ENCODE data around the gene GKN1. TPM values are rescaled to one million over a fixed set of nuclear protein-coding genes. Genes with fewer than 3 reads are reported as not detected.
"Not testable (repeated sequence)": the region's sequence is repeated elsewhere in the genome, so short reads cannot be mapped to it uniquely, and the experiment has no call there.

The GKN1 gene
- polyA plus RNA-seq, 4 donors, result 0.12 to 1.9 TPM; not detected in 2

DNA sequence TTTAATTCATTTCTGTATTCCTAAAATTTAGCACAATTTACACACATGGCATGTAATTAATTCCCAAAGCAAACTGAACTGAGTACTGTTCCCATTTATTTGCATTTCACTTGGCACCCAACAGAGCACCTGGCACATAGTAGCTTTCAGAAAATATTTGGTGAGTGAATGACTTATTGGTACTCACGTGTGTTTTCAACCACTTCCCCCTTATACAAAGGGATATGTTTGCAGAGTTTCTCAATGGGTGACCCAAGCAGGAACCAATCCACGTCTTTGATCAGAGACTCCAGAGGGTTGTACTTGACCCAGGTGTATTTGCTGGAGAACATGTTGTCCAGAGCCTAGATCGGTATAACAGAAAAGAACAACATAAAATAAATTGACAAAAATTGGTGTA is 28.3 kb upstream of the GKN1 start:
- 55 to 70% (median 60%) methylated on average over 3 of the region's 3 CpGs for WGBS, 3 donors
- no peak for DNase-seq
- H3K4me1 ChIP-seq (ENCODE audit: control insufficient read depth in 3 of 3, insufficient read depth in 2 of 3, low read depth in 1 of 3, low read length in 2 of 3), result no peaks in the 10 kb centered on the region
- no peak for FAIRE-seq
- no peak overlapping the region for H3K4me3 ChIP-seq (ENCODE audit: low read depth in 1 of 3, low read length in 3 of 3)
- no peaks in the 10 kb centered on the region for H3K9me3 ChIP-seq (ENCODE audit: control insufficient read depth in 2 of 2, insufficient read depth in 1 of 2, low read depth in 1 of 2, low read length in 1 of 2)
- no peaks in the 10 kb centered on the region for H3K27me3 ChIP-seq (ENCODE audit: control insufficient read depth in 3 of 3, insufficient read depth in 3 of 3, low read length in 3 of 3)
- no peaks in the 10 kb centered on the region for H3K36me3 ChIP-seq (ENCODE audit: control insufficient read depth in 3 of 3, insufficient read depth in 2 of 3, low read depth in 1 of 3, low read length in 3 of 3)
- H3K27ac ChIP-seq (ENCODE audit: low read depth in 1 of 3, low read length in 2 of 3), result no peak overlapping the region

DNA sequence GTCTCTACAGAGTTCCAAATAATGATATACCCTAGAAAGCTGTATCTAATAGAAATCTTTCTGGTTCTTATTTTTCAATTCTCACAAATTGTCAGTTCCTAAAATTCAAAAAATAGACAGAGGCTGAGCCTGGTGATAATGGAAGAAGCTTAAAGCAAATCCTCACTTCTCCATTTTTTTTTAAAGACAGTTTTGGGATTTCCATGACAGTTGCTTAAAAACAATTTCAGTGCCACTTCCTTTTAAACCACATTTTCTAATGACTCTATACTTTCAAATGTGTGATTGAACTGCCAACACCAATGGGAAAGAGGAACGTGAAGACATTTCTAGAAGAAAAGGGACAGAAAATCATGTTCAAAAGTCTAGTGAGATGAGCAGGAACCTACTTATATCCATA is 25.7 kb upstream of the GKN1 start:
- DNase-seq (no peak), FAIRE-seq (no peak)
- Histone ChIP-seq H3K9me3 (ENCODE audit: control insufficient read depth in 2 of 2, insufficient read depth in 1 of 2, low read depth in 1 of 2, low read length in 1 of 2) (no peaks in the 10 kb centered on the region), H3K27me3 (ENCODE audit: control insufficient read depth in 3 of 3, insufficient read depth in 3 of 3, low read length in 3 of 3) (no peaks in the 10 kb centered on the region), H3K36me3 (ENCODE audit: control insufficient read depth in 3 of 3, insufficient read depth in 2 of 3, low read depth in 1 of 3, low read length in 3 of 3) (no peaks in the 10 kb centered on the region), H3K27ac (ENCODE audit: low read depth in 1 of 3, low read length in 2 of 3) (no peak overlapping the region), H3K4me1 (ENCODE audit: control insufficient read depth in 3 of 3, insufficient read depth in 2 of 3, low read depth in 1 of 3, low read length in 2 of 3) (no peaks in the 10 kb centered on the region), H3K4me3 (ENCODE audit: low read depth in 1 of 3, low read length in 3 of 3) (no peak overlapping the region)
- WGBS, 3 donors, result 75 to 81% (median 77%) methylated on average over 1 of the region's 1 CpG

DNA sequence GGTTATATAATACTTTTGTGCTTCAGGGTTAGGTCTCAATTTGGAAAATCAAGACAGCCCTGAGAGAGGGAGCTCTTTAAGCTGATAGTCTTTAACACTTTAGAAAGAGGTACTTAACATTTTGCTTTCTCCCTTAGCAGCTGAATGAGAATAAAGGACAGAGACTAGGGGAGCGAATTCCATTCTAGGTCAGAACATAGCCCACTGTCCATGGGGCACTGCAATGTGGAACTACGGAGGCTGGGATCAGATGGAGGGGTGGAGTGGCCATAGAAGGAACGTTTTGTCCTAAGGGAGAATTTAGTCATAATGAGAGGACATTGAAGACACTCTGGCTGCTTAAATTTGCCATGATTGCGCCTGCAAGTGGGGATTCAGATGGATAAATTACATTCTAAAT is 22.5 kb upstream of the GKN1 start:
- no peak overlapping the region for H3K27ac ChIP-seq (ENCODE audit: low read depth in 1 of 3, low read length in 2 of 3)
- no peak for FAIRE-seq
- no peaks in the 10 kb centered on the region for H3K27me3 ChIP-seq (ENCODE audit: control insufficient read depth in 3 of 3, insufficient read depth in 3 of 3, low read length in 3 of 3)
- H3K9me3 ChIP-seq (ENCODE audit: control insufficient read depth in 2 of 2, insufficient read depth in 1 of 2, low read depth in 1 of 2, low read length in 1 of 2), result no peaks in the 10 kb centered on the region
- WGBS, 3 donors, result 66 to 76% (median 68%) methylated on average over 4 of the region's 4 CpGs
- H3K36me3 ChIP-seq (ENCODE audit: control insufficient read depth in 3 of 3, insufficient read depth in 2 of 3, low read depth in 1 of 3, low read length in 3 of 3), result no peaks in the 10 kb centered on the region
- no peaks in the 10 kb centered on the region for H3K4me1 ChIP-seq (ENCODE audit: control insufficient read depth in 3 of 3, insufficient read depth in 2 of 3, low read depth in 1 of 3, low read length in 2 of 3)
- no peak overlapping the region for H3K4me3 ChIP-seq (ENCODE audit: low read depth in 1 of 3, low read length in 3 of 3)
- no peak for DNase-seq

DNA sequence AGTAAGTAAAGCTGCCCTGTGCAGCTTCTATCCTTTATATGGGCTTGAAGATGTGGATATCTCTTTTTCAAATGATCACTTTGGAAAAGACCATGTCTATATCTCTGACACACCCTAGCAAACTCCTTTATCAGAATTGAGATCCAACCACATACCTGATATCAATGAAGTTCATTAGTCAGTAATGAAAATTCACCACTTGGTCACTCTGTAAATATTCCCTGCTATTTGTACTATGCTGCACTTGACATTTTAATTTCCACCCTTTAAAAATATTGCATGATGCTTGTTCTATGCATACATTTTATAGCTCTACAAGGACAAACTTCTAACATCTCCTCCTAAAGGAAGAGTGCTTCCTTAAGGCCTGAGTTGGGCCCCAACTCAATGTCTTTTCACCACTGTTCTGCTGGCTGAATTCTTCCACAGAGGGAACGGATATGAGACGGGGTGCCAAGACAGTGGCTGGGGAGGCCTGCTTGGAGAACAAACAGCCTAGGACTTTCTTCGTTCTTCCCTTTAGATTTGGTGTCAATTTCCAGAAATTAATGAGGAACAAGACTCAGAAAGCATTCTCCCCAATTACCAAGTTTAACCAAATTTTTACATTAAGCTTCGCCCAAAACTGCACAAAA is 21.4 kb upstream of the GKN1 start, which contains the start of gene GKN2:
TSS of gene GKN2 (minus strand) at position 7 of the 635 bp plus-strand sequence. CDS start 32 bp downstream, outside the sequence.
- no peak for FAIRE-seq
- no peak for DNase-seq
- no peaks in the 10 kb centered on the region for H3K36me3 ChIP-seq (ENCODE audit: control insufficient read depth in 3 of 3, insufficient read depth in 2 of 3, low read depth in 1 of 3, low read length in 3 of 3)
- H3K4me1 ChIP-seq (ENCODE audit: control insufficient read depth in 3 of 3, insufficient read depth in 2 of 3, low read depth in 1 of 3, low read length in 2 of 3), result no peaks in the 10 kb centered on the region
- 81 to 90% (median 88%) methylated on average over 4 of the region's 4 CpGs for WGBS, 3 donors
- no peak within 1 kb of the TSS for H3K27ac ChIP-seq (ENCODE audit: low read depth in 1 of 3, low read length in 2 of 3)
- H3K27me3 ChIP-seq (ENCODE audit: control insufficient read depth in 3 of 3, insufficient read depth in 3 of 3, low read length in 3 of 3), result no peaks in the 10 kb centered on the region
- H3K4me3 ChIP-seq (ENCODE audit: low read depth in 1 of 3, low read length in 3 of 3), result no peak within 1 kb of the TSS
- no peaks in the 10 kb centered on the region for H3K9me3 ChIP-seq (ENCODE audit: control insufficient read depth in 2 of 2, insufficient read depth in 1 of 2, low read depth in 1 of 2, low read length in 1 of 2)

DNA sequence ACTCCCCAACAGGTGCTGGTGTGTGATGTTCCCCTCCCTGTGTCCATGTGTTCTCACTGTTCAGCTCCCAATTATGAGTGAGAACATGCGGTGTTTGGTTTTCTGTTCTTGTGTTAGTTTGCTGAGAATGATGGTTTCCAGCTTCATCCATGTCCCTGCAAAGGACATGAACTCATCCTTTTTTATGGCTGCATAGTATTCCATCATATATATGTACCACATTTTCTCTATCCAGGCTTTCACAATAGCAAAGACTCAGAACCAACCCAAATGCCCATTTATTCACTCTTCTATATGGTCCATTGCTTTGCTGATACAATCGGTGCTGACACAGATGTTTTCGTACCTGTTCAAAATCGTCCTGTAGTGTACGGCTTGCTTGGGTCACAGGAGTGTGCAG is 19.0 kb upstream of the GKN1 start:
- DNase-seq; H3K27me3 ChIP-seq (ENCODE audit: control insufficient read depth in 3 of 3, insufficient read depth in 3 of 3, low read length in 3 of 3); H3K4me1 ChIP-seq (ENCODE audit: control insufficient read depth in 3 of 3, insufficient read depth in 2 of 3, low read depth in 1 of 3, low read length in 2 of 3); H3K9me3 ChIP-seq (ENCODE audit: control insufficient read depth in 2 of 2, insufficient read depth in 1 of 2, low read depth in 1 of 2, low read length in 1 of 2); H3K36me3 ChIP-seq (ENCODE audit: control insufficient read depth in 3 of 3, insufficient read depth in 2 of 3, low read depth in 1 of 3, low read length in 3 of 3); FAIRE-seq; H3K27ac ChIP-seq (ENCODE audit: low read depth in 1 of 3, low read length in 2 of 3); H3K4me3 ChIP-seq (ENCODE audit: low read depth in 1 of 3, low read length in 3 of 3): not testable (repeated sequence)
- 96 to 97% (median 97%) methylated on average over 5 of the region's 5 CpGs for WGBS, 3 donors

DNA sequence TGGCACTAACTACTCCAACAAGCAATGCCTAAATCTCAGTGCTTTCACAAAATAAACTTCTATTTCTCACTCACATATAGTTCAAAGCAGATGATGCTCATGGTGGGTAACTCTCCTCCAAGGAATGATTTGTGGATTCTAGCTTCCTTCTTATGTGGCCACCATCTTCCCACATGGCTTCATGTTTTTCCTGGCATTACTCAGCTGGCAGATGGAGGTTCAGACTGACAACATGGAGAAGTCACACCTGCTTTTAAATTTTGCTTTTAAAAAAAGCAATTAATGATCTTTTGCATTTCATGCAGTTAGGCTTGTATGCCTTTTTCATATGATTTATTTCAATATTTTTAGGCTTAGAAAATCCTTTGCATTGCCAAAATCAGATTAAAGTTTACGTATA is 15.4 kb upstream of the GKN1 start:
- H3K36me3 ChIP-seq (ENCODE audit: control insufficient read depth in 3 of 3, insufficient read depth in 2 of 3, low read depth in 1 of 3, low read length in 3 of 3), result no peaks in the 10 kb centered on the region
- 91 to 95% (median 93%) methylated on average over 1 of the region's 1 CpG for WGBS, 3 donors
- H3K4me1 ChIP-seq (ENCODE audit: control insufficient read depth in 3 of 3, insufficient read depth in 2 of 3, low read depth in 1 of 3, low read length in 2 of 3), result no peaks in the 10 kb centered on the region

DNA sequence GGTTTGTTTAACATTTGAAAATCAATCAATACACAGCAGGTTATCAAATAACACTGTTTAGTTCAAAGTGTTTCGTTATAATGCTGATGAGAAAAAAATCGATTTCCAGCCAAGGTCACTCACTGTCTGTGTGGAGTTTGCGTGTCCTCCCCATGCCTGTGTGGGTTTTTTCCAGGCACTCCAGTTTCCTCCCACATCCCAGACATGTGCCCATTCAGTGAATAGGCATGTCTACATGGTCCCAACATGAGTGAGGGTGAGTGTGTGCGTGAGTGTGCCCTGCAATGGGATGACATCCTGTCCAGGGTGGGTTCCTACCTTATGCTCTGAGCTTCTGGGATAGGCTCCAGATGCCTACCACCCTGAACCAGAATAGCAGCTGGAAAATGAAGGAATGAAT is 13.1 kb upstream of the GKN1 start:
- 68 to 91% (median 83%) methylated on average over 4 of the region's 4 CpGs for WGBS, 3 donors
- no peak for FAIRE-seq
- H3K36me3 ChIP-seq (ENCODE audit: control insufficient read depth in 3 of 3, insufficient read depth in 2 of 3, low read depth in 1 of 3, low read length in 3 of 3), result no peaks in the 10 kb centered on the region
- H3K9me3 ChIP-seq (ENCODE audit: control insufficient read depth in 2 of 2, insufficient read depth in 1 of 2, low read depth in 1 of 2, low read length in 1 of 2), result no peaks in the 10 kb centered on the region
- H3K4me3 ChIP-seq (ENCODE audit: low read depth in 1 of 3, low read length in 3 of 3), result no peak overlapping the region
- no peaks in the 10 kb centered on the region for H3K27me3 ChIP-seq (ENCODE audit: control insufficient read depth in 3 of 3, insufficient read depth in 3 of 3, low read length in 3 of 3)
- H3K4me1 ChIP-seq (ENCODE audit: control insufficient read depth in 3 of 3, insufficient read depth in 2 of 3, low read depth in 1 of 3, low read length in 2 of 3), result no peaks in the 10 kb centered on the region
- H3K27ac ChIP-seq (ENCODE audit: low read depth in 1 of 3, low read length in 2 of 3), result no peak overlapping the region
- DNase-seq, result no peak

More for the DNA sequence above, 15.4 kb upstream of the GKN1 start:
- DNase-seq (no peak), FAIRE-seq (no peak)
- H3K9me3 ChIP-seq (ENCODE audit: control insufficient read depth in 2 of 2, insufficient read depth in 1 of 2, low read depth in 1 of 2, low read length in 1 of 2), result no peaks in the 10 kb centered on the region
- H3K4me3 ChIP-seq (ENCODE audit: low read depth in 1 of 3, low read length in 3 of 3), result no peak overlapping the region
- no peaks in the 10 kb centered on the region for H3K27me3 ChIP-seq (ENCODE audit: control insufficient read depth in 3 of 3, insufficient read depth in 3 of 3, low read length in 3 of 3)
- no peak overlapping the region for H3K27ac ChIP-seq (ENCODE audit: low read depth in 1 of 3, low read length in 2 of 3)

DNA sequence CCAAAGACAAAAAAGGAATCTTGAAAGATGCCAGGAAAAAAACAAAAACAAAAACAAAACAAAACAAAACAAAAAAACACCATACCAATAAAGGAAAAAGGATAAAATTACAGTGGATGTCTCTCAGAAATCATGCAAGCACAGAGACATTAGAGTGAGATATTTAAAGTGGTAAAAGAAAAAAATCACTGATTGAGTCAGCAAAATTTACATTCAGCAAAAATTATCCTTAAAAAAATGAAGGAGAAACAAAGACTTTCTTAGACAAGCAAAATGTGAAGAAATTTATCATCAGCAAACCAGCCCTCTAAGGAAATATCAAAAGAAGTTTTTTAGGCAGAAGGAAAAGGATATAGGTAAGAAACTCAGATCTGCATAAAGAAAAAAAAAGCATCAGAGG is 10.2 kb upstream of the GKN1 start:
- Histone ChIP-seq H3K27me3 (ENCODE audit: control insufficient read depth in 3 of 3, insufficient read depth in 3 of 3, low read length in 3 of 3) (no peaks in the 10 kb centered on the region), H3K36me3 (ENCODE audit: control insufficient read depth in 3 of 3, insufficient read depth in 2 of 3, low read depth in 1 of 3, low read length in 3 of 3) (no peaks in the 10 kb centered on the region), H3K27ac (ENCODE audit: low read depth in 1 of 3, low read length in 2 of 3) (no peak overlapping the region), H3K4me3 (ENCODE audit: low read depth in 1 of 3, low read length in 3 of 3) (no peak overlapping the region), H3K9me3 (ENCODE audit: control insufficient read depth in 2 of 2, insufficient read depth in 1 of 2, low read depth in 1 of 2, low read length in 1 of 2) (no peaks in the 10 kb centered on the region), H3K4me1 (ENCODE audit: control insufficient read depth in 3 of 3, insufficient read depth in 2 of 3, low read depth in 1 of 3, low read length in 2 of 3) (no peaks in the 10 kb centered on the region)
- DNase-seq, result no peak
- no peak for FAIRE-seq

DNA sequence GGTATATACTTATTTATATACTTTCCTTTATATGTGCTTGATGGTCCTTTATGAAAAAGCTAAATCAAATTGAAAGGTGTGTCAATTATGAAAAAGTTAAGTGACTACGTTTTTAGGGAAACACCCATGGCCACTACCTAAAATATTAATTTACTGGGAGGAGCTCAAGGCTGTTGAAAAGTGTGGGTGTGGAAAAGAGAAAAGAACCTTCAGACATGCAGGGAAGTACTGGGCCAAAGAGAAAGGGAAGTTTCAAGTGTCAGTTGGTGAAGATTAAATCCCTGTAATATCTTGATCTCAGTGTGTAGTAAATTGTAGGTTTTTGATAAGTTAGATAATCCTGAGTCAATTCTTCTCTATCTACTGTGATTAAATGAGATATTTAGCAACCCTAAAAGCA is 6.2 kb upstream of the GKN1 start:
- H3K27ac ChIP-seq (ENCODE audit: low read depth in 1 of 3, low read length in 2 of 3), result no peak overlapping the region
- WGBS, 3 donors, result 34 to 68% (median 52%) methylated on average over 1 of the region's 1 CpG
- H3K4me1 ChIP-seq (ENCODE audit: control insufficient read depth in 3 of 3, insufficient read depth in 2 of 3, low read depth in 1 of 3, low read length in 2 of 3), result no peaks in the 10 kb centered on the region
- H3K36me3 ChIP-seq (ENCODE audit: control insufficient read depth in 3 of 3, insufficient read depth in 2 of 3, low read depth in 1 of 3, low read length in 3 of 3), result no peaks in the 10 kb centered on the region
- no peaks in the 10 kb centered on the region for H3K9me3 ChIP-seq (ENCODE audit: control insufficient read depth in 2 of 2, insufficient read depth in 1 of 2, low read depth in 1 of 2, low read length in 1 of 2)
- peaks cover 0 to 2% (median 0%) of the 10 kb centered on the region in 3 donors for H3K27me3 ChIP-seq (ENCODE audit: control insufficient read depth in 3 of 3, insufficient read depth in 3 of 3, low read length in 3 of 3)
- no peak overlapping the region for H3K4me3 ChIP-seq (ENCODE audit: low read depth in 1 of 3, low read length in 3 of 3)
- FAIRE-seq (no peak), DNase-seq (no peak)

All from small intestine (tissue), 7 donors.